AG10803 (cell line): Measurements from ENCODE around the gene C4orf51.

Experiments
- DNase-seq: peaks from one replicate; pipeline ENCODE4 v3.0.0; 2010; ENCODE audit warnings: low read depth
- H3K4me3 ChIP-seq: 2 replicates; pipeline ENCODE4 v1.5.1; 2011; ENCODE audit warnings: mild to moderate bottlenecking, low read length, control low read depth
- TF ChIP-seq, protein P1 (sequence below): conservative IDR thresholded peaks from 2 replicates; pipeline ENCODE4 v1.5.1; 2011; ENCODE audit warnings: mild to moderate bottlenecking, low read length, control low read depth, inconsistent platforms

Gene C4orf51

DNA sequence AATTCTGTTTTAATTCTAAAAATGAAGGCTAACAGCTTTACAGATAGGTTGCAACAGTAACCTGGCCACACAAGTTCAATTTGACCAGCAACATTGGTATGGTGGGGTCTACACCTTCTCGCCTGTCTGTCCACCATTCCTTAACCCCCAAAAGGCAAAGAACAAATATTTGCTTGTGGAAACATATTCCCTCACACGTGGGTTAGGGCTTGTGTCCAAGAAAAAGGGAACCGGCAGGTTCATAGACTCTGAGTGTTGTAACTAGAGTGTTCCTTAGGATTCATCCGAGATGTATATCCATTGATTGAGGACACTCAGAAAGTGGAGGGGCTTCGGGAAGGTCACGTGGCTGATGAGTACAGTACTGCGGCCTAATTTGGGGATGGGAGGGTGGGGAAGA is 54.1 kb downstream of the C4orf51 start:
- TF ChIP-seq, protein P1, sequence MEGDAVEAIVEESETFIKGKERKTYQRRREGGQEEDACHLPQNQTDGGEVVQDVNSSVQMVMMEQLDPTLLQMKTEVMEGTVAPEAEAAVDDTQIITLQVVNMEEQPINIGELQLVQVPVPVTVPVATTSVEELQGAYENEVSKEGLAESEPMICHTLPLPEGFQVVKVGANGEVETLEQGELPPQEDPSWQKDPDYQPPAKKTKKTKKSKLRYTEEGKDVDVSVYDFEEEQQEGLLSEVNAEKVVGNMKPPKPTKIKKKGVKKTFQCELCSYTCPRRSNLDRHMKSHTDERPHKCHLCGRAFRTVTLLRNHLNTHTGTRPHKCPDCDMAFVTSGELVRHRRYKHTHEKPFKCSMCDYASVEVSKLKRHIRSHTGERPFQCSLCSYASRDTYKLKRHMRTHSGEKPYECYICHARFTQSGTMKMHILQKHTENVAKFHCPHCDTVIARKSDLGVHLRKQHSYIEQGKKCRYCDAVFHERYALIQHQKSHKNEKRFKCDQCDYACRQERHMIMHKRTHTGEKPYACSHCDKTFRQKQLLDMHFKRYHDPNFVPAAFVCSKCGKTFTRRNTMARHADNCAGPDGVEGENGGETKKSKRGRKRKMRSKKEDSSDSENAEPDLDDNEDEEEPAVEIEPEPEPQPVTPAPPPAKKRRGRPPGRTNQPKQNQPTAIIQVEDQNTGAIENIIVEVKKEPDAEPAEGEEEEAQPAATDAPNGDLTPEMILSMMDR, result no peak
- no peak for DNase-seq

DNA sequence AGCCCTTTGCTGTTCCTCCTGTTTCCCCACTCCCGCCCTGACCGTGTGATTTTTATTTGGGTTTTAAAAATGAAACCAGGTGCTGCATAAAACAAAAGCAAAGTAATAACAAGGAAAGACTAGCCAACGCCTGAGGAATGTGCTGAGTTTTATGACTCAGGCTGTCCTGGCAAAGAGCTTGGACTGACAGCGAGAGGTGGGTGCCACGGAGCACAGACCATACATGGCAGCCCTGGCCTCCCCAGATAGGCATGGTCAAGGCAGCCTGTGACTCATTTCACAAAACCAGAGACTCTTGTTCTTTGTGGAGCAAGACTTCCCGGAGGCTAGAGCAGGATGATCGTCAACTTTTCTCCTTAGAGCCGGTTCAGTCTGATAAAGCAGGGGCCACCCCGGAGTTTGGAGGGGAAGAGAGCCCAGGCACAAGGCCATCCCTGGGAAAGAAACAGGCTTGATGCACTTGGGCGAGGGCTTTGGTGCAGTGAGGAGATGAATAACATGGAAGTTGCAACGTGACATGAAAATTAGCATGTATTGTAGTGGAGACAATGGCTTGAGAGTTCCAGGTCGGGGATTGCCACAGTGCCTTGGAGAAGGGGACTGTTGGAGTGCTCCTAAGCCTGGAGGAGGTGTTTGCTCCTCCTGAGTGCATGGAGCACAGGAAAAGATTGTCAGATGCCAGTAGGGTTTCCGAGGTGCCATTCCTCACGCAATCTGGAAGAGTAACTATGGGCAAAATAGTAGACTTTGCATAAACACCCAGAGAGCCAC is 54.8 kb downstream of the C4orf51 start:
- TF ChIP-seq, protein P1, result no peak
- peak overlapping the region; percentile 62 for H3K4me3 ChIP-seq
- DNase-seq, result peak; percentile 100

More for the DNA sequence above, 54.1 kb downstream of the C4orf51 start:
- H3K4me3 ChIP-seq, result peak overlapping the region; percentile 62

DNA sequence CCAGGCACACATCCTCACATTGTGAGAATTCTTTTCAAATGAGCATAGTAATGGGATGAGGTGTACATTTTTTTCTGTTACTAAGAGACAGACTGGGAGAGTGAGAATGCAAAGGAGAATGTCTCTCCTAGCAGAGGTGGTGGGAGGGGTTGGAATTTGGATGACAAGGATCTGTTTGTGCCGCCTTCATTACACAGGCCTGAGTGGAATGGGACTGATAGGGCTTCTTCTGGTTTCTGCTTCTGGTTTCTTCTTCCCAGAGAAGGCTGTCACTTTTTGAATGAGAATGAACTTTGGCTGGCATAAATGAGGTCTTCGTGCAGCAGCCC is 55.4 kb downstream of the C4orf51 start:
- DNase-seq, result peak; percentile 98
- TF ChIP-seq, protein P1, result no peak
- peak overlapping the region; percentile 3; the same call in 1 of the 2 replicates for H3K4me3 ChIP-seq

- TF ChIP-seq, protein P1, result no peak
- H3K4me3 ChIP-seq, result no peak overlapping the region
Observed at GRCh38 chr4:145735827-145736226, 55.9 kb downstream of the C4orf51 start.

GRCh38 chr4:145736241-145736831 is 56.4 kb downstream of the C4orf51 start:
- no peak overlapping the region for H3K4me3 ChIP-seq
- DNase-seq, result peak; percentile 76
- TF ChIP-seq, protein P1, result no peak

More at GRCh38 chr4:145735827-145736226, 55.9 kb downstream of the C4orf51 start:
- no peak for DNase-seq

GRCh38 chr4:145739845-145740244 is 59.9 kb downstream of the C4orf51 start:
- TF ChIP-seq, protein P1, result no peak
- H3K4me3 ChIP-seq, result no peak overlapping the region
- no peak for DNase-seq

GRCh38 chr4:145740806-145741205 is 60.9 kb downstream of the C4orf51 start:
- H3K4me3 ChIP-seq, result no peak overlapping the region
- no peak for DNase-seq
- TF ChIP-seq, protein P1, result no peak
